ENCODE data around the gene PRKAA1. TPM values are rescaled to one million over a fixed set of nuclear protein-coding genes. Genes with fewer than 3 reads are reported as not detected.

Gene PRKAA1
- total RNA-seq, 2 donors from 2014 or later, result 56.6 to 158 TPM

DNA sequence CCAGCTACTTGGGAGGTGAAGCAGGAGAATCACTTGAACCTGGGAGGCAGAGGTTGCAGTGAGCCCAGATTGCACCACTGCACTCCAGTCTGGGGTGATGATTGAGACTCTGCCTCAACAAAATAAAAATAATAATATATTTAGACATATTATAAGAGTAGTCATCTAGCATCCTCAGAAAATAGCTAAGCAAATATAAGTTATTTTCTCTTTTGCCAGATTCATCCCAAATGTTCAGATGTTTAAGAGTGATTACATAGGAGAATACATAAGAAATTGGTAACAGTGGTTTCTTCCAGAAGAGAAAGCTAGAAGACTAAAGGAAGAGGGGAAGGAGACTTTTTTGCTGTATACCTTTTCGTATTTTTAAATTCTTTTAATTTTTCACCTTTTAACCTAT lies 20.0 kb downstream of the PRKAA1 start:
- Histone ChIP-seq H3K4me1 (ENCODE audit: control insufficient read depth in 1 of 2, low read depth in 2 of 2) (peaks cover 10 to 19% of the 10 kb centered on the region in 2 donors), H3K9me3 (no peaks in the 10 kb centered on the region), H3K36me3 (peaks cover 22% of the 10 kb centered on the region), H3K27ac (no peak overlapping the region), H3K27me3 (replicated peaks; ENCODE audit: insufficient read depth) (no peaks in the 10 kb centered on the region), H3K4me3 (no peak overlapping the region)
- no peak for DNase-seq (ENCODE audit: low spot score)
- no peak for ATAC-seq (ENCODE audit: insufficient number of reproducible peaks, low FRiP score, low read depth)
- TF ChIP-seq CTCF (IDR thresholded peaks at IDR 0.05), result no peak

DNA sequence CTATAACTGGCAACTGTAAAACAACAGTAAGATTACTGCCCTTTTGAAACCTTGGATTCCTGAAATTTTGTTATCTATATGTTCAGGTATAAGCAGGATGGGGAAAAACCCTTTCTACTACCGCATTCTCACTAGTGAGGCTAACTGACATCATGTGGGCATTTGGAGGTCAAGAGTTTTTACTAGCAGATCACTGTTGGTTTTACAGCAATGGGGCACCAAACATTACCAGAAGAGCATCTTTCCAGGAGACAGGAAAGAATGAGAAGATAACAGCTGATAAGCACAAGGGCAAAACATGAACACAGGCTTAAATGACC lies 21.6 kb downstream of the PRKAA1 start:
- Histone ChIP-seq H3K27me3 (replicated peaks; ENCODE audit: insufficient read depth) (no peaks in the 10 kb centered on the region), H3K9me3 (no peaks in the 10 kb centered on the region), H3K27ac (no peak overlapping the region), H3K4me1 (ENCODE audit: control insufficient read depth in 1 of 2, low read depth in 2 of 2) (peaks cover 4 to 6% of the 10 kb centered on the region in 2 donors), H3K36me3 (peaks cover 29% of the 10 kb centered on the region), H3K4me3 (no peak overlapping the region)
- no peak for DNase-seq (ENCODE audit: low spot score)
- no peak for TF ChIP-seq CTCF (IDR thresholded peaks at IDR 0.05)
- ATAC-seq (ENCODE audit: insufficient number of reproducible peaks, low FRiP score, low read depth), result no peak

DNA sequence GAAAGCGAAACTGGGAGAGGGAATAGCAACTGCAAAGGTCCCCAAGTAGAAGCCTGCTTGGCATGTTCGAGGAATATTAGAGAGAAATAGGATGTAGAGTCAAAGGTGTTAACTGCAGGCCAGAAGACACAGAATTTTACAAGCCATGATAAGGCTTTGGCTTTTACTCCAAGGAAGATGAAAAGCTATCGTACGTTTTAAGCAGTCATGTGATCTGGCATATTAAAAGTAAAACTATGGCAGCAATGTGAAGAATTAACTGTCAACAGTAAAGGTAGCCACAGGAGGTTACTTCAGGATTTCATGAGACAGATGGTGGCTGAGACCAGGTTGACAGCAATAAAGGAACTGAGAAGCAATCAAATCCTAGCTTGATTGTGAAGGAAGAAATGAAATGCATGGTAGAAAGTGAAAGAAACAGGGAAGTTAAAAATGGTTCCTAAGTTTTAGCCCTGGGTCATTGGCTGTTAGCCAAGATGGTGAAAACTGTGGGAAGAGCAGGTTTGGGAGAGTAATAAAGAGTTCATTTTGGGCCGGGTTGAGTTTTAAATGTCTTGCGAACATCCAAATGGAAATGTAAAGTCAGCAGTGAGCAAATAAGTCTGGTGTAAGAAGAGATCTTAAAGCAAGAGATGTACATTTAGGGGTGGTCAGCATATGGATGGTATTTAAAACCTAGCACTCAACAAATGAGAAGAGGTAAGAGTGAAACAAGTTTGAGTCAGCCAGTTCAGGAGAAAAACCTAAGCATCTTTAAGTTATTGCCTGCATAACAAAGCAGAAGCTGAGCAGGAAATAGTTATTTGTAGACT lies 22.1 kb downstream of the PRKAA1 start:
- ATAC-seq (ENCODE audit: insufficient number of reproducible peaks, low FRiP score, low read depth) (no peak), DNase-seq (ENCODE audit: low spot score) (no peak)
- Histone ChIP-seq H3K36me3 (peaks cover 32% of the 10 kb centered on the region), H3K4me1 (ENCODE audit: control insufficient read depth in 1 of 2, low read depth in 2 of 2) (peaks cover under 1 to 4% of the 10 kb centered on the region in 2 donors), H3K27me3 (replicated peaks; ENCODE audit: insufficient read depth) (no peaks in the 10 kb centered on the region), H3K4me3 (no peak overlapping the region), H3K9me3 (no peaks in the 10 kb centered on the region), H3K27ac (no peak overlapping the region)
- TF ChIP-seq CTCF (IDR thresholded peaks at IDR 0.05), result no peak

GRCh38 chr5:40775085-40775845 lies 22.9 kb downstream of the PRKAA1 start:
- TF ChIP-seq CTCF (IDR thresholded peaks at IDR 0.05), result no peak
- DNase-seq (ENCODE audit: low spot score) (no peak), ATAC-seq (ENCODE audit: insufficient number of reproducible peaks, low FRiP score, low read depth) (no peak)
- no peaks in the 10 kb centered on the region for H3K9me3 ChIP-seq
- H3K27me3 ChIP-seq (replicated peaks; ENCODE audit: insufficient read depth), result no peaks in the 10 kb centered on the region
- peaks cover 0 to 4% of the 10 kb centered on the region in 2 donors for H3K4me1 ChIP-seq (ENCODE audit: control insufficient read depth in 1 of 2, low read depth in 2 of 2)
- H3K27ac ChIP-seq, result no peak overlapping the region
- peaks cover 33% of the 10 kb centered on the region for H3K36me3 ChIP-seq
- H3K4me3 ChIP-seq, result no peak overlapping the region

GRCh38 chr5:40774623-40775022 lies 23.6 kb downstream of the PRKAA1 start:
- TF ChIP-seq CTCF (IDR thresholded peaks at IDR 0.05), result no peak
- Histone ChIP-seq H3K27me3 (replicated peaks; ENCODE audit: insufficient read depth) (no peaks in the 10 kb centered on the region), H3K9me3 (no peaks in the 10 kb centered on the region), H3K27ac (no peak overlapping the region), H3K36me3 (peaks cover 33% of the 10 kb centered on the region), H3K4me1 (ENCODE audit: control insufficient read depth in 1 of 2, low read depth in 2 of 2) (peaks cover 0 to 4% of the 10 kb centered on the region in 2 donors), H3K4me3 (no peak overlapping the region)
- ATAC-seq (ENCODE audit: insufficient number of reproducible peaks, low FRiP score, low read depth) (no peak), DNase-seq (ENCODE audit: low spot score) (no peak)
